Retina (tissue), 1 donor: ENCODE results near the gene GALNT2.

Experiments
- DNase-seq: peaks from one replicate; pipeline ENCODE4 v3.0.0-alpha.2; 2016

Gene GALNT2

GRCh38 chr1:230052018-230052417 lies 15.0 kb upstream of the GALNT2 start:
- no peak for DNase-seq

- DNase-seq = no peak
Measured at GRCh38 chr1:230052665-230053064, 14.4 kb upstream of the GALNT2 start.

- no peak for DNase-seq
Measured at GRCh38 chr1:230054092-230054749, 12.8 kb upstream of the GALNT2 start.

- DNase-seq = no peak
Measured at GRCh38 chr1:230056098-230056497, 10.9 kb upstream of the GALNT2 start.

GRCh38 chr1:230057100-230057499 lies 9.9 kb upstream of the GALNT2 start:
- no peak for DNase-seq

GRCh38 chr1:230057681-230058565 lies 9.1 kb upstream of the GALNT2 start:
- no peak for DNase-seq

- DNase-seq = no peak
Measured at GRCh38 chr1:230058626-230059025, 8.4 kb upstream of the GALNT2 start.

- no peak for DNase-seq
Measured at GRCh38 chr1:230061801-230062200, 5.2 kb upstream of the GALNT2 start.

GRCh38 chr1:230062521-230062920 lies 4.5 kb upstream of the GALNT2 start:
- no peak for DNase-seq

- no peak for DNase-seq
Measured at GRCh38 chr1:230064283-230064682, 2.8 kb upstream of the GALNT2 start.

- DNase-seq = no peak
Measured at GRCh38 chr1:230065161-230065560, 1.9 kb upstream of the GALNT2 start.

GRCh38 chr1:230065571-230065970 lies 1.5 kb upstream of the GALNT2 start:
- no peak for DNase-seq

- no peak for DNase-seq
Measured at GRCh38 chr1:230066031-230066430, 1.0 kb upstream of the GALNT2 start.

- DNase-seq = peak; percentile 79
Measured at GRCh38 chr1:230067419-230067870, 407 bp downstream of the GALNT2 start.

- peak; percentile 77 for DNase-seq
Measured at GRCh38 chr1:230067871-230068620, 1.0 kb downstream of the GALNT2 start.

GRCh38 chr1:230068621-230068873 lies 1.5 kb downstream of the GALNT2 start:
- DNase-seq = no peak

- DNase-seq = peak; percentile 53
Measured at GRCh38 chr1:230068952-230069684, 2.1 kb downstream of the GALNT2 start.

GRCh38 chr1:230069796-230070195 lies 2.8 kb downstream of the GALNT2 start:
- no peak for DNase-seq

GRCh38 chr1:230070321-230071208 lies 3.5 kb downstream of the GALNT2 start:
- no peak for DNase-seq

- DNase-seq = no peak
Measured at GRCh38 chr1:230071316-230071715, 4.3 kb downstream of the GALNT2 start.

- no peak for DNase-seq
Measured at GRCh38 chr1:230072296-230072695, 5.3 kb downstream of the GALNT2 start.

- DNase-seq = no peak
Measured at GRCh38 chr1:230072866-230073265, 5.8 kb downstream of the GALNT2 start.
